ACC112 (cell line): Measurements from ENCODE around the gene ZBTB17.
A peak's percentile ranks its signal among the peaks of the same experiment; 100 is the strongest.

Experiments
- H2AFZ ChIP-seq: fragments of 200-600 bp; sonication (generic); one replicate; pipeline ENCODE4 v1.6.0; 2017; ENCODE audit warnings: antibody characterized with exemption, low read length; ENCODE audit not compliant: unreplicated experiment
- H3K27ac ChIP-seq: fragments of 200-600 bp; sonication (generic); 2 replicates; pipeline ENCODE4 v1.5.1; 2014; ENCODE audit warnings: low read depth, mild to moderate bottlenecking, antibody characterized with exemption, low read length, moderate library complexity
- H3K27me3 ChIP-seq: fragments of 200-600 bp; sonication (generic); 2 replicates; pipeline ENCODE4 v1.6.1; 2014; ENCODE audit warnings: mild to moderate bottlenecking, antibody characterized with exemption, low read length, moderate library complexity, mixed read lengths; ENCODE audit not compliant: insufficient read depth
- H3K36me3 ChIP-seq: fragments of 200-600 bp; sonication (generic); 2 replicates; pipeline ENCODE4 v1.6.1; 2016; ENCODE audit warnings: mild to moderate bottlenecking, antibody characterized with exemption, low read length, moderate library complexity, mixed read lengths; ENCODE audit not compliant: insufficient read depth
- H3K4me1 ChIP-seq: fragments of 200-600 bp; sonication (generic); one replicate; pipeline ENCODE4 v1.6.1; 2016; ENCODE audit warnings: low read length, mixed read lengths; ENCODE audit not compliant: insufficient read depth, unreplicated experiment, control insufficient read depth
- H3K4me3 ChIP-seq: fragments of 200-600 bp; sonication (generic); 2 replicates; pipeline ENCODE4 v1.5.1; 2014; ENCODE audit warnings: mild to moderate bottlenecking, low read depth, low read length
- H3K79me2 ChIP-seq: fragments of 200-600 bp; sonication (generic); one replicate; pipeline ENCODE4 v1.6.0; 2016; ENCODE audit warnings: low read length; ENCODE audit not compliant: control insufficient read depth, unreplicated experiment, insufficient read depth

ZBTB17 gene

GRCh38 chr1:15940110-15941043 lies 35.5 kb downstream of the ZBTB17 start:
- Histone ChIP-seq H3K4me3 (no peak overlapping the region), H3K79me2 (no peaks in the 10 kb centered on the region), H3K4me1 (peaks cover 20% of the 10 kb centered on the region), H2AFZ (no peak overlapping the region), H3K36me3 (peaks cover 29% of the 10 kb centered on the region; the same call in 1 of the 2 replicates), H3K27me3 (no peaks in the 10 kb centered on the region), H3K27ac (no peak overlapping the region)

GRCh38 chr1:15939181-15940109 lies 36.5 kb downstream of the ZBTB17 start:
- peaks cover 20% of the 10 kb centered on the region for H3K4me1 ChIP-seq
- peaks cover 29% of the 10 kb centered on the region; the same call in 1 of the 2 replicates for H3K36me3 ChIP-seq
- no peak overlapping the region for H2AFZ ChIP-seq
- peak overlapping the region; percentile 36 for H3K27ac ChIP-seq
- H3K79me2 ChIP-seq, result no peaks in the 10 kb centered on the region
- no peak overlapping the region for H3K4me3 ChIP-seq
- no peaks in the 10 kb centered on the region for H3K27me3 ChIP-seq

- H3K4me1 ChIP-seq, result peaks cover 20% of the 10 kb centered on the region
- no peak overlapping the region for H3K4me3 ChIP-seq
- peaks cover 30% of the 10 kb centered on the region; the same call in 1 of the 2 replicates for H3K36me3 ChIP-seq
- no peaks in the 10 kb centered on the region for H3K79me2 ChIP-seq
- H3K27ac ChIP-seq, result no peak overlapping the region
- H2AFZ ChIP-seq, result no peak overlapping the region
- H3K27me3 ChIP-seq, result no peaks in the 10 kb centered on the region
Observed at GRCh38 chr1:15938628-15939161, 37.2 kb downstream of the ZBTB17 start.

- Histone ChIP-seq H3K4me1 (peaks cover 20% of the 10 kb centered on the region), H3K27ac (peak overlapping the region; percentile 38; the same call in 1 of the 2 replicates), H3K27me3 (no peaks in the 10 kb centered on the region), H3K4me3 (no peak overlapping the region), H3K79me2 (no peaks in the 10 kb centered on the region), H2AFZ (no peak overlapping the region), H3K36me3 (peaks cover 39% of the 10 kb centered on the region; the same call in 1 of the 2 replicates)
Observed at GRCh38 chr1:15937706-15938168, 38.2 kb downstream of the ZBTB17 start.

- Histone ChIP-seq H3K27me3 (no peaks in the 10 kb centered on the region), H3K79me2 (no peaks in the 10 kb centered on the region), H3K4me3 (no peak overlapping the region), H3K36me3 (peaks cover 40% of the 10 kb centered on the region; the same call in 1 of the 2 replicates), H3K27ac (peak overlapping the region; percentile 38; the same call in 1 of the 2 replicates), H2AFZ (no peak overlapping the region), H3K4me1 (peaks cover 20% of the 10 kb centered on the region)
Observed at GRCh38 chr1:15937146-15937545, 38.8 kb downstream of the ZBTB17 start.

- no peak overlapping the region for H2AFZ ChIP-seq
- no peak overlapping the region for H3K4me3 ChIP-seq
- no peak overlapping the region for H3K27ac ChIP-seq
- H3K79me2 ChIP-seq, result peaks cover 3% of the 10 kb centered on the region
- H3K4me1 ChIP-seq, result peaks cover 20% of the 10 kb centered on the region
- H3K27me3 ChIP-seq, result no peaks in the 10 kb centered on the region
- peaks cover 36% of the 10 kb centered on the region; the same call in 1 of the 2 replicates for H3K36me3 ChIP-seq
Observed at GRCh38 chr1:15936025-15936424, 39.9 kb downstream of the ZBTB17 start.

- no peak overlapping the region for H3K27ac ChIP-seq
- H3K79me2 ChIP-seq, result peaks cover 3% of the 10 kb centered on the region
- no peak overlapping the region for H2AFZ ChIP-seq
- H3K4me3 ChIP-seq, result no peak overlapping the region
- peaks cover 20% of the 10 kb centered on the region for H3K4me1 ChIP-seq
- H3K27me3 ChIP-seq, result no peaks in the 10 kb centered on the region
- peaks cover 36% of the 10 kb centered on the region; the same call in 1 of the 2 replicates for H3K36me3 ChIP-seq
Observed at GRCh38 chr1:15935056-15935950, 40.6 kb downstream of the ZBTB17 start.

GRCh38 chr1:15934211-15935055 lies 41.5 kb downstream of the ZBTB17 start:
- H3K27ac ChIP-seq, result no peak overlapping the region
- peaks cover 16% of the 10 kb centered on the region for H3K4me1 ChIP-seq
- no peak overlapping the region for H3K4me3 ChIP-seq
- H3K79me2 ChIP-seq, result peaks cover 3% of the 10 kb centered on the region
- H3K27me3 ChIP-seq, result no peaks in the 10 kb centered on the region
- H3K36me3 ChIP-seq, result peaks cover 42% of the 10 kb centered on the region
- H2AFZ ChIP-seq, result no peak overlapping the region

GRCh38 chr1:15933684-15934083 lies 42.2 kb downstream of the ZBTB17 start:
- H3K27ac ChIP-seq, result no peak overlapping the region
- H3K79me2 ChIP-seq, result peaks cover 3% of the 10 kb centered on the region
- H3K4me1 ChIP-seq, result peaks cover 10% of the 10 kb centered on the region
- peaks cover 43% of the 10 kb centered on the region for H3K36me3 ChIP-seq
- H3K4me3 ChIP-seq, result no peak overlapping the region
- H3K27me3 ChIP-seq, result no peaks in the 10 kb centered on the region
- no peak overlapping the region for H2AFZ ChIP-seq
